GM18907 (cell line): ENCODE data around the gene PRAME.
"Not testable (repeated sequence)": the region's sequence is repeated elsewhere in the genome, so short reads cannot be mapped to it uniquely, and the experiment has no call there.

Source experiments
- ATAC-seq: cut with Tn5 transposase; IDR thresholded peaks from one replicate; pipeline ENCODE4 v1.9.1; 2021; ENCODE audit warnings: mild to moderate bottlenecking, moderate library complexity; ENCODE audit not compliant: unreplicated experiment

PRAME gene

DNA sequence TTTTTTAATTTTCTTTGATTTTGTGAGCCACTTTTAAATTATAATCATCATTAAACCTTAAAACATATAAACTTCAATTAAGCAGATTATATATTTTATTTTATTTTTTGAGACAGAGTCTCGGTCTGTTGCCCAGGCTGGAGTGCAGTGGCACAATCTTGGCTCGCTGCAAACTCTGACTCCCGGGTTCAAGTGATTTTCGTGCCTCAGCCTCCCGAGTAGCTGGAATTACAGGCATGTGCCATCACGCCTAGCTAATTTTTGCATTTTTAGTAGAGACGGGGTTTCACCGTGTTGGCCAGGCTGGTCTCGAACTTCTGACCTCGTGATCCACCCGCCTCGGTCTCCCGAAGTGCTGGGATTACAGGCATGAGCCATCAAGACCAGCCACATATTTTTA, 22.5 kb upstream of the PRAME start:
- not testable (repeated sequence) for ATAC-seq

DNA sequence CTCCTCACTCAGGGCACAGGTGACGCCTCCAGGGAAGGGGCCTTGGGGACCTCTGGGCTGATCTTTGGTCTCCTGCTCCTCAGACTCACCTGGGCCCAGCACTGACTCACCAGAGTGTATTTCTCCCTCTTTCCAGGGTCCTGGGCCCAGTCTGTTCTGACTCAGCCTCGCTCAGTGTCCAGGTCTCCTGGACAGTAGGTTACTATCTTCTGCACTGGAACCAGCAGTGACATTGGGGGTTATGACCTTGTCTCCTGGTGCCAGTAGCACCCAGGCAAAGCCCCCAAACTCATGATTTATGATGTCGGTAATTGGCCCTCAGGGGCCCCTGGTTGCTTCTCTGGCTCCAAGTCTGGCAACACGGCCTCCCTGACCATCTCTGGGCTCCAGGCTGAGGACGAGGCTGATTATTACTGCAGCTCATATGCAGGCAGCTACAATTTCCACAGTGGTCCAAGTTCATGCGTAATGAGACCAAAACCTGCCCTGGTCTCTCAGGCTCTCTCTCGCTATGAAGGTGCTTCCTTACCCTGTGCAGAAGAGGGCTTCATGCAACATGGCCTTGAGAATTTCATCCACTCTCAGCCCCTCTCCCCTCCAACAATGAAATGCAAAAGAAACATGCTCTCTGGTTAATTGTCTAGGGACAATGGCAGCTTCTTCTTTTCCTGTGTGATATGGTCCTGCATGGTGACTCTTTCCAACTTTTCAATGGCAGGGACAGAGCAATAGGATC, 21.0 kb upstream of the PRAME start:
- ATAC-seq = no peak

DNA sequence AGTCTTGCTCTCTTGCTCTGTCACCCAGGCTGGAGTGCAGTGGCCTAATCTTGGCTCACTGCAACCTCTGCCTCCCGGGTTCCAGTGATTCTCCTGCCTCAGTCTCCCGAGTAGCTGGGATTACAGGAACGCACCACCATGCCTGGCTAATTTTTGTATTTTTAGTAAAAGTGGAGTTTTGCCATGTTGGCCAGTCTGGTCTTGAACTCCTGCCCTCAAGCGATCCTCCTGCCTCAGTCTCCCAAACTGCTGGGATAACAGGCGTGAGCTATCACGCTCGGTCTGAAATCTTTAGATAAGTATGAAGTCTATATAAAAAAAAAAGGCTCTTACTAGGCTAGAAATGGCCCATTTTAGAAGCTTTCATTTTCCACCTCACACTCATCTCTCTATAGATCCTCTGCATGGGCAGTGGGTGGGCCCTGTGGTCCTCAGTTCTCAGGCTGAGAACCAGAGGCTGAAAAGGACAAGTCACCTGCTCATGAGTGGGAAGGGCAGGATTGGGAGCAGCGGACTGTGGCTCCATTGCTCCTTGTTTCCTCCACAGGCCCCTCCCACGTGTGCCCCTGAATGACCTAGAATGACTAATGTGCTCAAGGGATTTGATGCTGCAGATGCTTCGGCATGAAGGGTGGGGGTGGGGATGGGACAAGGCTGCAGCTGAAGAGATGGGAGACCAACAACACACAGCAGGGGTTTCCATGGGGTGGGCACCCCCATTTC, 19.8 kb upstream of the PRAME start:
- ATAC-seq = no peak

DNA sequence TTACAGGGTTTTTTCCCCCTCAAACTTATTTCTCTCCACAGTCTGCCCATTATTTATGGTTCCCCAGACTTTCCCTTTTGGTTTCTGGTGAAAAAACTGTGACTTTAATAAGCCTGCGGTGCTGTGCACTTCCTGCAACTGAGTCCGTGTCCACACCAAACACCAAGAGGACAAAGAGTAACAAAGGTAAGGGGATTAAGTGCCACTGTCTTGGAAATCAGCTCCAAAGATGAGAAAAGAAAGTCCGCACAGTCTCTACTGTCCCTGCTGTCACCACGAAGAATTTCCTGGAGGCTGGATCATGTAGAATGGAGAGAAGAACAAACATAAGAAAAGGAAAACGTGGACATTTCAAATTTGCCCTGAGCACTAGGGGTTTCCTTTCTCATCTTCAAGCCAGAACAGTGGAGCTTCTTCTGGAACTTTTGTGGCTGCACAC, 17.9 kb upstream of the PRAME start:
- ATAC-seq = no peak

DNA sequence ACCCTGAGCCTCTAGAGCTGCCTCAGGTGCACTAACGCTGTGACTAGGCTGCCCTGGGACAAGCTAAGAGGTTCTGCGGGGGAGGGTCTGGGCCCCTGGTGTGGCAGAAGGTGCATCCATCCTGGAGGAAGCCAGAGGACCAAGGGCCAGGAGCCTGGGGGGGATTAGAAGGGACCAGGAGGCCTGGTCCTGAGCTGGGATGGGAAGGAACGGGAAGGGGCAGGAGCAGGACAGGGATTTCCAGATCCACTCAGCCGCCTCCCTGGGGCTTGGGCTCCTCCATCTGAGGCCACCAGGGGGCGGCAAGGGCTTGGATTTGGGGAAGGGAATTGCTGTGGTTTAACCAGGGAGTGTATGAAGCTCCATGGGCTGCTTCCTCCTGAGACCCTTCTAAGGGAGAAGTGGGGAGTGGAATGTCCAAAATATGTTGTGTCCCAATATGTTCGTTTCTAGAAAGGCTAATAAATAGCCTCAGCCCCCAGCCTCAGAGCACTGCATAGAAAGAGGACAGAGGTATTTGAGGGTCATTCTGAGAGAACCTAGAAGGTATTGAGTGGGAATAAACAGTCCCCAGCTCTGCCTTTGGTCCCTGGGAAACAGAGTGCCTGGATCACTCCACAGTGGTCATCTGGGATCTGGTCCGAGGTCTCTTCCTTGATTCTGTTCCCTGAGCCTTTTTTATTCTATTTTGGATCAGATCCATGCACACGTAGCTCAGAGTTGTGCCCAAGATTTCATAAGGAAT, 17.4 kb upstream of the PRAME start:
- no peak for ATAC-seq

DNA sequence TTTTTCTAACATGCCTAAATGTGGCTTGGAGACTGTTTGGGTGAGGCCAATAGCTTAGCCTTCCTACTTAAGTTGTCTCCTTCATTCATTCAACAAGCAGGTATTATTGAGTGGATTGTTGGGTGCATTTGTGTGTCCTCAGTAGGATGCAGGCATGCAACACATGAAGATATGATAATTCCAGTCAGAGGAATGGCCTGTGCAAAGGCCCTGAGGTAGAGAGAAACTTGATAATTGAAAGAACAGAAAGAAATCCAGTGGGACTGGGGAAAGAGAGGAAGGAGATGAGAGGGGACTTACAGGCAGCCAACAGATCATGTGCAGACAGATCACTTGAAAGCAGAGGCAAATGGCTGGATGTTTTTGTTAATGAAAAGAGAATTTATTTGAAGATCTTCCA, 15.3 kb upstream of the PRAME start:
- ATAC-seq = no peak

DNA sequence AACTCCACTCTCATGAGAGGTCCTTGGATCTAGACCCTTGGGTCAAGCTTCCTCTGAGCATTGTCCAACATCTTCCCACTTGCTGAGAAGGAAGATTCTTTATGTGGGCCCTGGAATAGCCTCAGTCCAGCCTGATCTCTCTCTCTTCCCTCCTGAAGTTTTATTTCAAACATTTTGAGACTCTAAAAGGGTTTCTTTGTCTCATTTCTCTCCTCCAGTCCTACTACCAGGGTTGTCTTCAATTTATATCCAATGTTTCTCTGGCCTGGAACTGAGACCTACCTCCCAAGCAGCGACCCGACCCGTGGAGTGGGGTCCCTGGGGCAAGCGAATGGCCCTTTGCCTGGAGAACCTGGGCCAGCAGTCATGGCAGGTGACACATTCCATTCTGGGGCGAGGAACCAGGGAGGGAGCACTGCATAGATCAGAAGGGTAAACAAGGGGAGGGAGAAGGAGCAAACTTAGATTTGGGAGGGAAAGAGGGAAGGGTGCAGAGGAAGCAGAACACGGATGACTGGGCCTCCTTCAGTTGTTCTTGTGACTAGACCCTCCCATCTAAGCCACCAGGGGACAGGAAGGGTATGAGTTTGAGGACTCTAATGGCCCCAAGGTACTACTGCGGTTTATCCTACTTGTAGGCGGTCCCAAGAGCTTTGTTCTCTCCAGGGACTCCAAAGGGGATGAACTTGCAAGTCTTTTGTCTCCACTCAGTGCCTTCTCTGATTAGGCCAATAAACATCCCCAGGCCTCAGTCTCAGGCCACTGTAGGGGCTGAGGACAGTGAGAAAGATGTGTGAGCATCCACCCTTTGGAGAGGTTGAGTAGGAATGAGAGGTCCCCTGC, 14.2 kb upstream of the PRAME start:
- no peak for ATAC-seq

DNA sequence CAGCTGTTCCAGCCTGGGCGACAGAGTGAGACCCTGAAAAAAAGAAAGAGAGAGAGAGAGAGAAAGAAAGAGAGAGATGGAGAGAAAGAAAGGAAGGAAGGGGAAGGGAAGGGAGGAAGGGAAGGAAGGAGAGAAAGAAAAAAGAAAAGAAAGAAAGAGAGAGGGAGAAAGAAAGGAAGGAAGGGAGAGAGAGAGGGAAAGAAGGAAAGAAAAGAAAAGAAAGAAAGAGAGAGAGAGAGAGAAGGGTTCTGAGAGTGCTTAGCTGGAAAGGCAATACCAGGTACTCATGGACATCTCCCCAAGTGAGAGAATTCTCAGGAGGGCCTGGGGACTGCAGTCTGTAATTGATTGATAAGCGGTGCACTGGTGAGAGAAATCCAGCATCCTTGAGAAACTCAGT, 12.8 kb upstream of the PRAME start:
- ATAC-seq = no peak

DNA sequence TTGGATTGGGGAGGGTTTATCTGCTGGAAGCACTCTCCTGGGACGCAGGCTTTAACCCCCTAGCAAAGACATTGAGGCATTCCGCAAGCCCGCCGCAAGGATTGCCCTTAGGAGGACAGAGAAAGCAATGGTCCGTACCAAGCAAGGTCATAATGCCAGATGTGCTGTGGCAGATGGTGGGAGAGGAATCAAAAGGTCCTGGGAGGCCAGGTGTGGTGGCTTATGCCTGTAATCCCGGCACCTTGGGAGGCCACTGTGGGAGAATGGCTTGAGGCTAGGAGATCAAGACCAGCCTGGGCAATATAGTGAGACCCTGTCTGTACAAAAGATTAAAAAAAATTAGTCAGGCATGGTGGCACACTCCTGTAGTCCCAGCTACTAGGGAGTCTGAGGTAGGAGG, 12.4 kb upstream of the PRAME start:
- no peak for ATAC-seq

DNA sequence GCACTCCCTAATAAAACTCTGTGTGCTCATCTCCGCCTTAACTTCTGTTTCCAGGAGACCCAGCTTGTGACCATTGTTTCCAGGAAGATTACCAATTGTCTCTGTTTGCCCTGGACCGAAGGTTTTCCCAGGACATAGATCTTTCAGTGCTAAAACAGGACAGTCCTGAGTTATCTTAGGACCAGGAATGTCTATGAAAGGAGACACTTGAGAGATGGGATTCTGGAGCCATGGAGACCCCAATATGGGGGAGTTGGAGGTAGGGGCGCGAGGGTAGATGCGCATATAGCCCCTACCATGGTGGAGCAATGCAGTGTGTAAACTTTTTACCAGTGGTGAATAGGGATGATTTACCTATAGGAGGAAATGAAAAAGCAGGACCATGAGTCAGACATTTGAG, 10.2 kb upstream of the PRAME start:
- no peak for ATAC-seq

DNA sequence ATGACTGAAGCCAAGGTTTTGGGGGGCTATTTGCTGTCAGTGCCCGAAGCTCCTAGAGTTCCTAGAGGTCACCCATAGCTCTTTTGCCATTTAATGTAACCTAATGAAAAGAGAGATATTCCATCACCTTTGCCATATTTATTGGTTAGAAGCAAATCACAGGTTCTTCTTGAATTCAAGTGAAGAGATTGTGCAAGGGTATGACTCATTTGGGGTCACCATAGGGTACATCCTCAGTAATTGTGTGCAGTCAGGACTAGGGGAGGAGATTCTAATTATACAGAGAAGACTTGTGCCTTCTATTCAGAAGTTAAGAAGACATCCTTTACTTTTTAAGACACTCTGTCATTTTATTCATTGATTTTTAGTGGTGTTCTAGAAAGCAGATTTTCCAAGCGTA, 6.9 kb upstream of the PRAME start:
- no peak for ATAC-seq

DNA sequence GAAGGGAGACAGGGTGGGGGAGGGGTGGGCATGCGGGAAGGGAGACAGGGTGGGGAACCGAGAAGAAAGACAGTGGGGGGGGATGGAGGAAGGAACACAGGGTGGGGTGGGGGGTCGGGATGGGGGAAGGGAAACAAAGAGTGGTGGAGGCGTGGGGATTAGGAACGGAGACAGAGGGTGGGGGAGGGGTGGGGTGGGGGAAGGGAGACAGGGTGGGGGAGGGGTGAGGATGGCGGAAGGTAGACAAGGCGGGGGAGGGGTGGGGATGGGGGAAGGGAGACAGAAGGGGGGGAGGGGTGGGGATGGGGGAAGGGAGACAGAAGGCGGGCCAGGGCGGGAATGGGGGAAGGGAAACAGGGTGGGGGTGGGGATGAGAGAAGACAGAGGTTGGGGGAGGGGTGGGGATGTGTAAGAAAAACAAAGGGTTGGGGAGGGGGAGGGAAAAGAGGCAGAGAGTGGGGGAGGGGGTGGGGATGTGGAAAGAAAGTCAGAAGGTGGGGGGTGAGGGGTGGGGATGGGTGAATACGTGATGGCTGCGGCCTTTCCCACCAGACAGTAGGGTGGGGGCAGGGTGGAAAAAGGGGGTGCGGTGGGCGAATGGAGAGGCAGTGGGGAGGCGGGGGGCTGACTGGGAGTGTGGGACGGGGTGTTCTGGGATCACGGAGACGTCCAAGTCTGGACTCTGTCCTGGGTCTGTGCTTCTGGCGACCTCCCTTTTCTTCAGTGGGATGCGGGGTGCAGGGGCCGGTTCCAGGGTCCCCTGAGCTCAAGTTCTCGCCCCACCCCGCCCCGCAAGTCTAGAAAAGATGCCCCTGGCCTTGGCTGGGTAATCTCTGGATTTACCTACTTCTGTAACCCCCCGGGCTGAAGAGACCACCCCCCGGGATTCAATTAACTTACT, 744 bp downstream of the PRAME start:
- ATAC-seq = no peak

DNA sequence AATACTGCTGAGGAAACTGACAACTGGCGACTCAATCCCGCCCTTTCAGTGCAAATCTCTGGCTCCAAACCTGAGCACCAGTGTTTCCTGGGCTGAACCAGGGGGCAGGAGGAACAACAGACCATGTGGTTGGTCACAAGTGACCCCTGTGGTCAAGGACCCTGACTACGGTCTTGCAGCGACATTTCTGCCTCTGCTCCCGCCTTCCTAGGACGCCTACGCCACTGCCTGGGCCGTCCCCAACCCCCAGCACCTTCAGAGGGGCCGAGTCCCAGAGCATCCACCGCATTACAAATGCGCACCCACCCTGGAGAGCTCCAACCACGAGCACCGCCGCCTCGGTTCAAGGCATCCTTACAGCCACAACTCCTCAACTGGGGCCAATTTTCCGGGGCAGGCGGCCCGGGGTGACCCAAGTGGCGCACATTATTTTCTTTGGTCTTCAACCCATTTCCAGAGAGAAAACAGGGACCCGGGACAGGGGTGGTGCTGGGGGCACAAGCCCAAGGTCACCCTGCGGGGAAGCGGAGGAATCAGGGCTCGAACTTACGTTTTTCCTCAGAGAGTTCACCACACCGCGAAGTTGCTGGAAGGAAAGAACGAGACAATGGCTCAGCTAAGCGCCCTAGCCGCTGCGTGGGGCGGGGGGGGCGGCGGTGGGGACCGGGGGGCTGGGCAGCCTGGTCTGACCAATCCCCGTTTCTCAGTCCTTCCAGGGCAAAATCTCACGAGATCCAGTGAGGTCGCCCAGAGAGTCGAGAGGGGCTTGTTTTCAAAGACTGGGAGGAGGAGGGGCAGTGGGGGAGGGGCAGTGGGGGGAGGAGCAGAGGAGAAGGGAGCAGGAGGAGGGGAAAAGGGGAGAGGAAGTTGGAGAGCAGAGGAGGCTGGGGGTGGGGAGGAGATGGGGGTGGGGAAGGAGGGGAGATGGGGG, 1.8 kb downstream of the PRAME start:
- ATAC-seq = no peak

DNA sequence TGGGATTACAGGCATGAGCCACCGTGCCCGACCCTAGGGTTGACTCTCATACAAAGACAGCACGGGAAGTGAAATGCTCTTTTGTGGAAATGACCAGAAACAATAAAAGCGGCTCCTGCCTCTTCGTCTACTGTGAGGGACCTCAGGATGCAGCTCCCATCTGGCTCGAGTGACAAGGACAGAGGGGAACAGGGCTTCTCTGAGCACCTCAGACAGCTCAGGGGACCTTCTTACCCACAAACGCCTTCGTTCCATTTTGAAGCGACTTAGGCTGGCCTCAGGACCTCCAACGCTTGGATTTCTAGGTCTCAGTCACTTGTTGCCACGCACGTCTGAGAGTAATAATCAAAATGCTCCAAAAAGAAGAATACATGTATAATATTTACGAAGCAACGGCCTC, 2.5 kb downstream of the PRAME start:
- no peak for ATAC-seq

DNA sequence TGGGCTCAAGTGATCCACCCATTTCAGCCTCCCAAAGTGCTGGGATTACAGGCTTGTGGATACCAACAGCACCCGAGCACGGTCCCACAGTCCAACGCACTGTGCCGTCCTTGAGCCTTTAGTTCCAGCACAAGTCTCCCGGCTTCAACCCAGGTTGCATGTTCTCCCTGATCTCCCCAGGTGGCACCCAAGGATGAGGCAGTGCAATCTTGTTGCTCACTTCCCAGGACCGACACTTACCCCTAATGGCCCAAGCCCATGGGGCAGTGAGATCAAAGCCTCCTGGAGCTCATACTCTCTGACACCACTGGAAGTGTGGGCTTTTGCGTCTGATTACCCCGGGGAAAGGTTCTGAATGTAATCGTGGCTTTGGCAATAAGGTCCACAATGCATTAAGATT, 3.5 kb downstream of the PRAME start:
- ATAC-seq = no peak

DNA sequence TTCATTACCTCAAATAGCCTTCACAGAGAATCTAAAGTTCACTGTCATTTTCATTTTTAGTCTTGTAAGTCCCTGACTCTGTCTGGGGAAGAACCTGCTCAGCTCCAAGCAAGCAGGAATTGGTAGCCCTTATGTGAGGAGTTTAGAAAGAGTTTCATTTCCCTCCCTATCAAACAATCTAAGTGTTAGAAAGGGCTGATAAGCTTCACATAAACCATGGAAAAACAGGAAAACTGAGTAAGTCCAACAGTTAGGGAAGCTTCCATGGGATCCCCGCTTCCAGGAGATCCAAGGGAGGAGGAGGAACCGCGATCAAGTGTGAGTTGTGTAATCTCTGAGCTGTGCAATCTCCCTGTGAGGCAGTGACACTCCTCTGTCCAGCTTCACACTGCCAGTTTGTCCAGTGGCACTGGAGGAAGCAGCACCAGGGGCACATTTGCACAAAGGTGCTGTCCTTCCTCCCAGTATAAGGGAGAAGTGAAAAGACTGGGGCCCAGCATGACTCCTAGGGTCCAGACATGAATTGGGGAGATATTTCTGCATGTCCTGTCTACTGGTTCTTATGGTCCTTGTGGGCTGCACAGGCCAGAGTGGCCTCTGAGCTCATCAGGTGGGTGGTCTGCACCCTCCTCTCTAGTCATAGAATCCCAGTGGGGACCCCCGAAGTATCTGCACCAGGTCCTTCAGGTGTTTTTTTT, 4.3 kb downstream of the PRAME start:
- ATAC-seq = no peak

DNA sequence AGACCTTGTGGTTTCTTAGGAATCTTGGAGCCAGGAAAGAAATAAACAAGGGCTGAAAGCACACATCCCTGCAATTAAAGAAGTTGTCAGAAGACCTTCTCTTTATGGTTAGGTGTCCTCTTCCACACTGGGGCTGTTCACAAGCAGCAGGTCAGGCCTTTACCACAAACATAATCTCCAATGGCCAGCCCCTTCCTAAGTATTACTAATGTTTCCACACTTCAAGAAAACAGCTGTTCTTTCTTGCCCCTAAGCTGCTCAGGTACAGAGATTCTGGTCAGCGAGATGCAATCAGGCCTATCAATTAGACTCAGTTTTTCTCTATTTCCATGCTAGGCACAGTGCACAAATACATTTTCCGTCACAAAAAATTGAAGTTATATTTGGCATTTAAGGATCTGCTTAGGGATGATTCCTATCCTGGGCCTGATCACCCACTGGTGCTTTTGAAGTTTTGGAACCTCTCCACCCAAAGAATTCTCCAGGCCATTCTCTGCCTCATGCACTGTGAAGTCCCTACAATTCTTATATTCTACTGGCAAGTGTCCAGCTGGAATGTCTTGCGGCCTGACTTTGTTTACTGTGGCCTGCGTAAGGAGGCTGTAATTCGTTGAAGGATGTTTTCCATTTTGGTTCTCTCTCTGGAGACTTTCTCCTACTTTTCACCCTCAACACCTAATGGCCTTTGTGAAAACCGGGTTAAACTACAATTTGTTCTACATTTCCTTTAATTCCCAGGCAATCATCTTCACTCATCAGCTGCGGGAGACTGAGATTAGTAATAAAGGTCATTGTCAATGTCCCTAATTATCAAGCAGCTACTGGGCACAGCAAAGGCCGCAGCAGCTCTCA, 5.1 kb downstream of the PRAME start:
- ATAC-seq = no peak
